Osteoblast (primary cell): Measurements from ENCODE around the gene FRMD3. TPM values are rescaled to one million over a fixed set of nuclear protein-coding genes. Genes with fewer than 3 reads are reported as not detected.

Experiments used
- DNase-seq: peaks from one replicate; pipeline ENCODE4 v3.0.0; 2011; ENCODE audit warnings: low spot score, mixed read lengths; ENCODE audit not compliant: insufficient read length; ENCODE audit errors: missing footprints
- H2AFZ ChIP-seq: 2 replicates; pipeline ENCODE4 v1.6.0; 2011; ENCODE audit warnings: mild to moderate bottlenecking, low read length
- H3K27ac ChIP-seq: 2 replicates; pipeline ENCODE4 v1.5.1; 2011; ENCODE audit warnings: mild to moderate bottlenecking, low read depth, low read length, moderate library complexity
- H3K27me3 ChIP-seq: 2 replicates; pipeline ENCODE4 v1.6.0; 2012; ENCODE audit warnings: mild to moderate bottlenecking, control low read depth, inconsistent platforms, low read length, moderate library complexity; ENCODE audit not compliant: insufficient read depth
- H3K36me3 ChIP-seq: 2 replicates; pipeline ENCODE4 v1.5.1; 2011; ENCODE audit warnings: mild to moderate bottlenecking, low read length, control low read depth, moderate library complexity; ENCODE audit not compliant: insufficient read depth
- H3K4me1 ChIP-seq: 2 replicates; pipeline ENCODE4 v1.5.1; 2011; ENCODE audit warnings: mild to moderate bottlenecking, low read length, control low read depth, moderate library complexity; ENCODE audit not compliant: insufficient read depth
- H3K4me2 ChIP-seq: 2 replicates; pipeline ENCODE4 v1.6.0; 2011; ENCODE audit warnings: mild to moderate bottlenecking, low read length; ENCODE audit not compliant: insufficient read depth
- H3K4me3 ChIP-seq: fragments of 200-600 bp; sonication (generic); 3 replicates; pipeline ENCODE4 v1.5.1; 2012; ENCODE audit warnings: mild to moderate bottlenecking, low read length, inconsistent platforms; ENCODE audit not compliant: insufficient read depth
- H3K79me2 ChIP-seq: 2 replicates; pipeline ENCODE4 v1.6.0; 2012; ENCODE audit warnings: mild to moderate bottlenecking, low read length, control low read depth, inconsistent platforms; ENCODE audit not compliant: insufficient read depth
- H3K9me3 ChIP-seq: 2 replicates; pipeline ENCODE4 v1.5.1; 2011; ENCODE audit warnings: low read depth, low read length, control low read depth
- H4K20me1 ChIP-seq: 2 replicates; pipeline ENCODE4 v1.6.0; 2012; ENCODE audit warnings: mild to moderate bottlenecking, low read length, control low read depth; ENCODE audit not compliant: insufficient read depth
- total RNA-seq: library from RNA; depleted of rRNA; stranded (reverse); fragments of >200 nt; gene quantifications from 2 replicates; pipeline ENCODE4 v1.2.3, GENCODE V29; 2012
- TF ChIP-seq, protein P1 (sequence below): IDR thresholded peaks from 2 replicates; pipeline ENCODE4 v1.5.1; 2011; ENCODE audit warnings: mild to moderate bottlenecking, low read depth, low read length, moderate library complexity; ENCODE audit errors: extremely low read depth

The FRMD3 gene
- total RNA-seq = 0.36 TPM in 1 of 2 replicates, not detected in the other

GRCh38 chr9:83538172-83538889 lies at the start of gene FRMD3:
Gene FRMD3 (minus strand): TSS chr9:83538401. CDS start chr9:83538231, 170 bp downstream.
- Histone ChIP-seq H3K4me3 (peak within 1 kb of the TSS; percentile 60), H3K27me3 (peaks cover 13% of the 10 kb centered on the region), H3K9me3 (no peaks in the 10 kb centered on the region), H4K20me1 (no peaks in the 10 kb centered on the region), H3K36me3 (no peaks in the 10 kb centered on the region), H2AFZ (peak within 1 kb of the TSS; percentile 41), H3K4me1 (no peaks in the 10 kb centered on the region), H3K4me2 (peak within 1 kb of the TSS; percentile 73), H3K79me2 (no peaks in the 10 kb centered on the region), H3K27ac (no peak within 1 kb of the TSS)
- DNase-seq = peak; percentile 88
- TF ChIP-seq, protein P1, sequence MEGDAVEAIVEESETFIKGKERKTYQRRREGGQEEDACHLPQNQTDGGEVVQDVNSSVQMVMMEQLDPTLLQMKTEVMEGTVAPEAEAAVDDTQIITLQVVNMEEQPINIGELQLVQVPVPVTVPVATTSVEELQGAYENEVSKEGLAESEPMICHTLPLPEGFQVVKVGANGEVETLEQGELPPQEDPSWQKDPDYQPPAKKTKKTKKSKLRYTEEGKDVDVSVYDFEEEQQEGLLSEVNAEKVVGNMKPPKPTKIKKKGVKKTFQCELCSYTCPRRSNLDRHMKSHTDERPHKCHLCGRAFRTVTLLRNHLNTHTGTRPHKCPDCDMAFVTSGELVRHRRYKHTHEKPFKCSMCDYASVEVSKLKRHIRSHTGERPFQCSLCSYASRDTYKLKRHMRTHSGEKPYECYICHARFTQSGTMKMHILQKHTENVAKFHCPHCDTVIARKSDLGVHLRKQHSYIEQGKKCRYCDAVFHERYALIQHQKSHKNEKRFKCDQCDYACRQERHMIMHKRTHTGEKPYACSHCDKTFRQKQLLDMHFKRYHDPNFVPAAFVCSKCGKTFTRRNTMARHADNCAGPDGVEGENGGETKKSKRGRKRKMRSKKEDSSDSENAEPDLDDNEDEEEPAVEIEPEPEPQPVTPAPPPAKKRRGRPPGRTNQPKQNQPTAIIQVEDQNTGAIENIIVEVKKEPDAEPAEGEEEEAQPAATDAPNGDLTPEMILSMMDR = peak; percentile 42

GRCh38 chr9:83584995-83585394 lies 46.8 kb upstream of the FRMD3 start:
- no peak for DNase-seq
- H3K27ac ChIP-seq = no peak overlapping the region
- no peak overlapping the region for H2AFZ ChIP-seq
- no peaks in the 10 kb centered on the region for H3K9me3 ChIP-seq
- H3K27me3 ChIP-seq = no peaks in the 10 kb centered on the region
- H3K79me2 ChIP-seq = no peaks in the 10 kb centered on the region
- no peaks in the 10 kb centered on the region for H3K36me3 ChIP-seq
- no peak overlapping the region for H3K4me2 ChIP-seq
- H4K20me1 ChIP-seq = no peaks in the 10 kb centered on the region
- no peak overlapping the region for H3K4me3 ChIP-seq
- H3K4me1 ChIP-seq = peaks cover 2% of the 10 kb centered on the region
- TF ChIP-seq, protein P1 = no peak

- DNase-seq = peak; percentile 89
- no peak overlapping the region for H3K4me2 ChIP-seq
- TF ChIP-seq, protein P1 = peak; percentile 92
- no peaks in the 10 kb centered on the region for H3K9me3 ChIP-seq
- H3K4me3 ChIP-seq = no peak overlapping the region
- H3K27ac ChIP-seq = no peak overlapping the region
- H2AFZ ChIP-seq = no peak overlapping the region
- no peaks in the 10 kb centered on the region for H3K27me3 ChIP-seq
- H4K20me1 ChIP-seq = no peaks in the 10 kb centered on the region
- H3K36me3 ChIP-seq = no peaks in the 10 kb centered on the region
- no peaks in the 10 kb centered on the region for H3K79me2 ChIP-seq
- H3K4me1 ChIP-seq = peaks cover 2% of the 10 kb centered on the region
These were observed 45.2 kb upstream of the FRMD3 start for GRCh38 chr9:83583151-83584014.

- Histone ChIP-seq H4K20me1 (no peaks in the 10 kb centered on the region), H3K4me3 (no peak overlapping the region), H3K27ac (no peak overlapping the region), H3K4me1 (peaks cover 2% of the 10 kb centered on the region), H3K9me3 (no peaks in the 10 kb centered on the region), H3K36me3 (no peaks in the 10 kb centered on the region), H3K79me2 (no peaks in the 10 kb centered on the region), H2AFZ (no peak overlapping the region), H3K4me2 (no peak overlapping the region), H3K27me3 (no peaks in the 10 kb centered on the region)
- TF ChIP-seq, protein P1 = no peak
- DNase-seq = no peak
These were observed 43.8 kb upstream of the FRMD3 start for GRCh38 chr9:83582029-83582428.
